GM19463 (cell line): Measurements from ENCODE around the gene SERTM1.

Source experiments
- ATAC-seq: cut with Tn5 transposase; IDR thresholded peaks from one replicate; pipeline ENCODE4 v1.9.1; 2021; ENCODE audit warnings: mild to moderate bottlenecking, moderate library complexity; ENCODE audit not compliant: unreplicated experiment

The SERTM1 gene

DNA sequence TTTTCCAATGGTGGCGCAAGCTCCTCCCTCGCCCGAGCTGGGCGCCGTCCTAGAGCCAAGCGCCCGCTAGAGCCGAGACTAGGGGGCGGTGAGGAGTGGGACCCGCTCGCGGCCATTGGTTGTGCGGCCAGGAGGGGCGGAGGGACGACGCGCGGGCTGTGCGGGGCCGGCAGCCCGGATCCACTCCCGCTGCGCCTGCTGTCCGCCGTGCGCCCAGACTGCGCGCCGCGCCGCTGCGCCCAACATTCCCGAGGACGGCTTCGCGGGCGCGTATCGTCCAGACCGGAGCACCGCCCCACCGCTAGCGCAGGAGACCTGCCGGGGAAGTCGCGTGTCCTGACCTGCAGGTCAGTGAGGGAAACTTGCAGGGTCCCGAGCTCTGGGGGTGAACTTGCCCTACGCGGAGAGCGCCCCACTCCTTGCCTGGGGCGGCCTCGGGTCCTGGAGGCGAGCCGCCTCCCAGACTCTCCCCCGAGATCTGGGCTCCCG lies at the start of gene SERTM1:
SERTM1 (plus strand) TSS at position 183 of the 489 bp plus-strand sequence. CDS start 21,059 bp downstream, outside the sequence.
- no peak for ATAC-seq

- no peak for ATAC-seq
These were observed 45.3 kb upstream of the SERTM1 start for GRCh38 chr13:36628377-36629056.

DNA sequence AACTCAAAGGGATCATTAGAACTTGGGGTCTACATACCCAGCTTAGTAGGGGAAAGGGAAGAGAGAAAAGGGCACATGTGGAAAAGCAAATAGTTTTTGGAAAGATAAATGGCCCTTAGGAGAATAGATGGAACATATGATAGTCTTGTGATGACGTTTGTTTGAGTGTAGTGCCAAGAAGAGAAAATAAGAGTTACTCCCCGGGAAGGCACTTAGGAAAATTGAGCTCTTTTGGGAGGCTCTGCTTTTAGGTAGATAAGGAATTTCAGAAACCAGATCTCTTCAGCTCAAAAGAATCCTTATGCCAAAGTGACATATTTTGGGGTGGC lies 44.8 kb upstream of the SERTM1 start:
- no peak for ATAC-seq

DNA sequence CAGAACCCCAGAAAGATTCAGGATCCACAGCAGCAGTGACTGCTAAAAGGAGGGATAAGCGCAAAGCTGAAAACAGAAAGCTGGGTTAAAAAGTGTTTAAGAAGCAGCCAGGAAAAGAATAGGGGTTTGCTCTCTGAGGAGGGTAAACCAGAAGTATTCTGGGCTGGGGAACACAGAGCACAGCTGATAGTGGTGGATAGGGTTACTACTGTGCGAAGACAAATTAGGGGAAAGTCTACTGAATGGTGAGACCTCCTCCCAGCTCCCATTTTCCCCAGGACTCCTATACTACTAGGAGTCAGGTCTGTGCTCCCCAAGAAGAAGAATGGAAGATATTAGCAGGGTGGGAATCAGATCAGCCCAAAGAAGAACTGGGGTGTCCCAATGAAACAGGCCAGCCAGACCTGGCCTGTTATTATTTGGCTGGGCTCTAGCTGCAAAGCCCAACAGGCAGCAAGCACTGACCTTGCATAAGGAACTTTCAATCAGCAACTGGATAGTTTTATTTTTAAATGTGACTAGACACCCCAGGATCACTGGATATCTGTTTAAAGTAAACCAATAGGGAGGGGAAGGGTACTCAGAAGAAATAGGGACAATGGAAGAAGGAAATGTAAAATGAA lies 43.5 kb upstream of the SERTM1 start:
- no peak for ATAC-seq

DNA sequence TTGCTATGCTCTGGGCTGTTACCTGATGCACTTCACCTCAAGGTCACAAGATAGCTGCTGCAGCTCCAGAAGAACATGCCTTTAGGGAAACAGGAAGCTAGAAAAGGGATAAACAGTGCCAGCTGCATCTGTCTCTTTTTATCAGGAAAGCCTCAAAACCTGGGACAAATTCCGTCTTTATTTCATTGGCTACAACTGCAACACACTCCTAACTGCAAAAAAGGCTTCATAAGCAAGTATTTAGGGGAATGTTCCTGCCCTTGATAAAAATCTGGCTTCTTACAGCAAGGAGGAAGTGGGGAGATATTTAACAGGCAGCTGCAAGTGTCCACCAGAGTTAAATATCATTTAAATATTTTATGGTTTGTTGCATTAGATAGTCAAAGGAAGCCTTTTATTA lies 34.2 kb upstream of the SERTM1 start:
- ATAC-seq, result no peak

DNA sequence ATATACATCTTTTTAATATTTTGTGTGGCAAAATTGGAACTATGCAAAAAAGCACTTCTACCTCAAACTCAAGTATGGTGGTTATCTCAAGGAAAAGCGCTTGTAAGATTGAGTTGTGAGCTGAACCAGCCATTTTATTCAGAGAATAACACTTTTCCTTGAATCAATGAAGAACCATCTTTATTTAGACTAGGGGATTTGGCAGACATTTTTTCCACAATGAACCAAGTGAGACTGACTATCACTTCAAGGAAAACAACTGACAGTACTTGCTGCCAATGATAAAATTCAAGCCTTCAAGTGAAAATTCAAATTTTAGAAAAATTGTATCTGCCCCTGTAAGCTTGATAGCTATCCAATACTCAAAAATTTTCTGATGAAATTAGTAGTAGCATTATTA lies 23.2 kb upstream of the SERTM1 start:
- ATAC-seq, result no peak

- no peak for ATAC-seq
These were observed 8.2 kb upstream of the SERTM1 start for GRCh38 chr13:36665630-36666029.

DNA sequence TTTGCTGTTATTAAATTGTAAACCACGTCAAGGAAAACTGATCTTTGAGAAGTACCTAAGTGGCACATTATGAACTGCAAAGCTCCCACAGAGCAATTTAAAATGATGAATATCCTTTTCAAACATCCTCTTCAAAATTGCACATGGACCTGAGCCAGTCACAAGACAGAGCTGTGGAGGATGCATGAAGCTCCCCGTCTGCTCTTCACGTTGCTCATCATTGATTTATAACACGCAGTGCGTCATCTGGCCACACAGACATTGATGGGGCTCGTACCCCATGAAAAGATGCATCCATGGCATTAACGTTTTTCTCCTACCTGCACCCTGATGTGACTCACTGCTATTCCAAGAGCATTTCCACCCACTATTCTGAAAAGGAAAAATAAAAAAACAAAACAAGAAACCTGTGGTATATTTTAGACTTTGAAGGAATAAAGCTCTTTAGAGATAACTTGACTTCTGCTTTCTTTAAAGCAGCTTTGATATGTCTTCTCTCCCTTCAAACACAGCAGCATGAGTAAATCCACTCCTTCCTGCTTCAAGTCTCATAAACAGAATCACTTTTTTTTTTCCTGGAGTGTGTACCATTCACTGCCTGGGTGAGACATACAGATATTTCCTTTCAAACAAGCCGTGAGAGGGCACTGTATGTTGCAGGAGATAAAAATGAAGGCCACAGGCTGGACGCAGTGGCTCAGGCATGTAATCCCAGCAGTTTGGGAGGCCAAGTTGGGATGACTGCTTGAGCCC lies 7.2 kb upstream of the SERTM1 start:
- ATAC-seq, result no peak

- ATAC-seq, result no peak
These were observed 5.5 kb upstream of the SERTM1 start for GRCh38 chr13:36668316-36668715.

DNA sequence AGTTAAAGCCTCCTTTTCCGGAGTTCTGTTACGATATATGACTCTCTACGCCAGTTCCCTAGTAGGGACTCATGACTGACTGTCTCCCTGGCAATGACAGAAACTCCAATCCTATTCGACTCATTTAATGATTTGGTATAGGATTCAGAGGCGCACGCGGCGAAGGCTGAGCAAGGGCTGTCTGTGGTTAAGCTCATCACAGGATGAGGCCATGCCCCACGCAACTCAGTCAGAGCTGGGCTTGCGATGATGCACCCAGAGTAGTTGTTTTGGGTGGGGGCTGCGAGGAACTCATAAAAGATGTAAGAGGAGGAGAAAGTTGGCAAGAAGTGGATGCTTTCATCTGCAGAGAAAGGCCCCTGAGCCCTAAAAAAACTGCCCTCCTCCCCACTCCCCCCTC lies 468 bp upstream of the SERTM1 start:
- no peak for ATAC-seq

- ATAC-seq, result no peak
These were observed 755 bp downstream of the SERTM1 start for GRCh38 chr13:36674337-36675212.

- ATAC-seq, result no peak
These were observed 1.4 kb downstream of the SERTM1 start for GRCh38 chr13:36675213-36675536.

- no peak for ATAC-seq
These were observed 7.1 kb downstream of the SERTM1 start for GRCh38 chr13:36680913-36681312.

GRCh38 chr13:36681894-36682624 lies 8.2 kb downstream of the SERTM1 start:
- ATAC-seq, result no peak

DNA sequence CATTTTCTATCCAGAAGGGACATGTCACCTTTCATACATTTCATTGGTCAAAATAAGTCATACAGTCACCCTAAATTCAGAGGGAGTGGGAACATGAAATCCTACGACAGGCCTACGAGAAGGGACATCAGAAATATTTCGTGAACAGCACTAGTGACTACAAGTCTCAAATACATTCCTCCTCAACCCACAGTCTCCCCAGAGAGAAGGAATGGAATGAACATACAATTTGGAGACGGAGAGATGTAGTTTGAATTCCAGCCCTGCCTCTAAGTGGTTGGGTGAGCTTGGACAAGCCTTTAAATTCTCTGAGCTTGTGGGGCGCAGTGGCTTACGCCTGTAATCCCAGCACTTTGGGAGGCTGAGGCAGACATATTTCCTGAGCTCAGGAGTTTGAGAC lies 9.9 kb downstream of the SERTM1 start:
- ATAC-seq, result no peak

DNA sequence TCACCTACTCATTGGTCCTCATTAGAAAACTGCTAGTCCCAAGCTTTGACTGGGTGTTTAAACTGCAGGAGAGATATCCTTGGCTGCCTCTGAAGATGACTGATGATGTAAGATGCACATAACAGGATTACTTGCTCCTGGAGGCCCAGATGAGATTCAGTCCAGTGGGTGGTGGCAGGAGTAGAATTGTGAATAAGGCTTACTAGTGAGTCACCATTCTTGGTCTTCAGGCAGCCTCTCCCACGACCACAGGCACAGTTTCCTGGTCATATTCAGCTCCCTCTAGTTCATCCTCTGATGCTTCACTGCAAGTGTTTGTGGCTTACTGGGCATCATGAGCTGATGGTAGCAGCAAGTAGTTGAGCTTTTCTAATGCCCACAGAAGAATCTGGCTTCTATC lies 12.1 kb downstream of the SERTM1 start:
- no peak for ATAC-seq

DNA sequence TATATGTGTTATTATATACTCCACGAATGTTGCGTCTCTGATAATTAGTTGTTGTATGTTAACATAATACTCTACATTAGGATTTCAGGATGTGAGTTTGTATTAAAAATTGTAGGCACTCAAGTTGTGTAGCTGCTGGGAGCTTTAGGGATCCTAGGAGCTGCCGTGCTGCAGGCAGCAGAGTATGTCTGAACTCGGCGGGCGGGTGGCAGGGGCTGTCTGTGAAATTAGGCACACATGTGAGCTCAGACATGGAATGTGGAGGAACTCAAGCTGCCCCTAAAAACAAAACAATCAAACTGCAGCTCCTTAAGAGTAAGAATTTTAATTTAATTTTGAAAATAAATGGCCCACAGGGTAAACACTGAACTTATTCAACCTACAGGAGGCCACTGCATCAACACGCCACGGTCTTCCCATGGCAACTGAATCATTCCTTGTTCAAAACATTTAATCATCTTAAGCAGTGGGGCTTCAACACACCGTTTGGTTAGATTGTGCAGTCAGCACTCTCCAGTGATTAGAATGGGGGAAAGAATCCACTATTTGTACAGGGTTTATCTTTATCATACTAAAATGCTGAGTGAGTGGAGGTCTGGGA lies 22.7 kb downstream of the SERTM1 start:
- no peak for ATAC-seq

- ATAC-seq, result no peak
These were observed 26.4 kb downstream of the SERTM1 start for GRCh38 chr13:36700170-36700569.

- ATAC-seq, result no peak
These were observed 32.9 kb downstream of the SERTM1 start for GRCh38 chr13:36706755-36707154.
